HEK293 (cell line): ENCODE data around the gene C1QBP.

Experiments
- BCL11B ChIP-seq: fragments of 450-650 bp; formaldehyde crosslinking; IDR thresholded peaks from 2 replicates; pipeline ENCODE4 v1.5.1; 2016; ENCODE audit warnings: low read depth, missing biosample characterization, missing genetic modification characterization
- CTCF ChIP-seq: fragments of 450-650 bp; formaldehyde crosslinking; IDR thresholded peaks from 2 replicates; pipeline ENCODE4 v1.5.1; 2016; ENCODE audit warnings: missing biosample characterization, missing genetic modification characterization
- EGR2 ChIP-seq: fragments of 450-650 bp; formaldehyde crosslinking; IDR thresholded peaks from 2 replicates; pipeline ENCODE4 v1.5.1; 2016; ENCODE audit warnings: low read depth, missing biosample characterization, missing genetic modification characterization
- KLF1 ChIP-seq: fragments of 450-650 bp; formaldehyde crosslinking; IDR thresholded peaks from 2 replicates; pipeline ENCODE4 v1.5.1; 2016; ENCODE audit warnings: missing biosample characterization, missing genetic modification characterization
- KLF9 ChIP-seq: fragments of 450-650 bp; formaldehyde crosslinking; IDR thresholded peaks from 2 replicates; pipeline ENCODE4 v1.5.1; 2016; ENCODE audit warnings: missing biosample characterization, missing genetic modification characterization, low read depth
- MYNN ChIP-seq: fragments of 450-650 bp; formaldehyde crosslinking; IDR thresholded peaks from 2 replicates; pipeline ENCODE4 v1.5.1; 2016; ENCODE audit warnings: missing biosample characterization, missing genetic modification characterization, borderline replicate concordance
- PBX3 ChIP-seq: sonication (generic); formaldehyde crosslinking; IDR thresholded peaks from 2 replicates; pipeline ENCODE4 v1.8.1; 2022; ENCODE audit warnings: mild to moderate bottlenecking, moderate library complexity, missing genetic modification reagents
- SALL2 ChIP-seq: fragments of 450-650 bp; formaldehyde crosslinking; IDR thresholded peaks from 2 replicates; pipeline ENCODE4 v1.5.0; 2017; ENCODE audit warnings: missing biosample characterization, mild to moderate bottlenecking, missing genetic modification characterization, borderline replicate concordance
- ZBTB6 ChIP-seq: fragments of 450-650 bp; formaldehyde crosslinking; IDR thresholded peaks from 2 replicates; pipeline ENCODE4 v1.5.1; 2017; ENCODE audit warnings: missing biosample characterization, missing genetic modification characterization
- ZNF114 ChIP-seq: fragments of 450-650 bp; formaldehyde crosslinking; IDR thresholded peaks from 2 replicates; pipeline ENCODE4 v1.5.0; 2017; ENCODE audit warnings: missing biosample characterization, missing genetic modification characterization
- ZNF138 ChIP-seq: fragments of 450-650 bp; formaldehyde crosslinking; IDR thresholded peaks from 2 replicates; pipeline ENCODE4 v1.5.1; 2016; ENCODE audit warnings: missing biosample characterization, missing genetic modification characterization, borderline replicate concordance
- ZNF211 ChIP-seq: fragments of 450-650 bp; formaldehyde crosslinking; IDR thresholded peaks from 2 replicates; pipeline ENCODE4 v1.5.1; 2016; ENCODE audit warnings: low read depth, missing biosample characterization, missing genetic modification characterization
- ZNF221 ChIP-seq: fragments of 450-650 bp; formaldehyde crosslinking; IDR thresholded peaks from 2 replicates; pipeline ENCODE4 v1.5.1; 2017; ENCODE audit warnings: missing biosample characterization, missing genetic modification characterization, borderline replicate concordance
- ZNF266 ChIP-seq: fragments of 450-650 bp; formaldehyde crosslinking; IDR thresholded peaks from 2 replicates; pipeline ENCODE4 v1.5.1; 2016; ENCODE audit warnings: missing biosample characterization, missing genetic modification characterization, low read depth
- ZNF292 ChIP-seq: fragments of 450-650 bp; formaldehyde crosslinking; IDR thresholded peaks from 2 replicates; pipeline ENCODE4 v1.5.1; 2016; ENCODE audit warnings: low read depth, missing biosample characterization, missing genetic modification characterization, borderline replicate concordance
- ZNF302 ChIP-seq: fragments of 450-650 bp; formaldehyde crosslinking; IDR thresholded peaks from 2 replicates; pipeline ENCODE4 v1.5.1; 2016; ENCODE audit warnings: missing biosample characterization, missing genetic modification characterization, low read depth
- ZNF423 ChIP-seq: fragments of 450-650 bp; formaldehyde crosslinking; IDR thresholded peaks from 2 replicates; pipeline ENCODE4 v1.5.1; 2016; ENCODE audit warnings: missing biosample characterization, missing genetic modification characterization
- ZNF426 ChIP-seq: fragments of 450-650 bp; formaldehyde crosslinking; IDR thresholded peaks from 2 replicates; pipeline ENCODE4 v1.5.1; 2017; ENCODE audit warnings: missing biosample characterization, missing genetic modification characterization, mild to moderate bottlenecking, inconsistent platforms, moderate library complexity
- ZNF449 ChIP-seq: fragments of 450-650 bp; formaldehyde crosslinking; IDR thresholded peaks from 2 replicates; pipeline ENCODE4 v1.5.1; 2017; ENCODE audit warnings: missing biosample characterization, mild to moderate bottlenecking, missing genetic modification characterization, moderate library complexity
- ZNF514 ChIP-seq: fragments of 450-650 bp; formaldehyde crosslinking; IDR thresholded peaks from 2 replicates; pipeline ENCODE4 v1.5.1; 2016; ENCODE audit warnings: missing biosample characterization, missing genetic modification characterization
- ZNF521 ChIP-seq: fragments of 450-650 bp; formaldehyde crosslinking; IDR thresholded peaks from 2 replicates; pipeline ENCODE4 v1.5.1; 2017; ENCODE audit warnings: missing biosample characterization, mild to moderate bottlenecking, missing genetic modification characterization
- ZNF561 ChIP-seq: fragments of 450-650 bp; IDR thresholded peaks from 2 replicates; pipeline ENCODE4 v1.5.1; 2018; ENCODE audit warnings: missing biosample characterization, missing genetic modification characterization, borderline replicate concordance
- ZNF571 ChIP-seq: fragments of 450-650 bp; formaldehyde crosslinking; IDR thresholded peaks from 2 replicates; pipeline ENCODE4 v1.5.0; 2017; ENCODE audit warnings: missing biosample characterization, missing genetic modification characterization
- ZNF621 ChIP-seq: fragments of 450-650 bp; formaldehyde crosslinking; IDR thresholded peaks from 2 replicates; pipeline ENCODE4 v1.5.1; 2017; ENCODE audit warnings: missing biosample characterization, missing genetic modification characterization
- ZNF670 ChIP-seq: fragments of 450-650 bp; formaldehyde crosslinking; IDR thresholded peaks from 2 replicates; pipeline ENCODE4 v1.5.1; 2016; ENCODE audit warnings: missing biosample characterization, missing genetic modification characterization, low read depth
- ZNF704 ChIP-seq: fragments of 450-650 bp; formaldehyde crosslinking; IDR thresholded peaks from 2 replicates; pipeline ENCODE4 v1.5.1; 2016; ENCODE audit warnings: missing biosample characterization, missing genetic modification characterization
- ZNF791 ChIP-seq: fragments of 450-650 bp; formaldehyde crosslinking; IDR thresholded peaks from 2 replicates; pipeline ENCODE4 v1.5.1; 2016; ENCODE audit warnings: missing biosample characterization, missing genetic modification characterization
- ZXDB ChIP-seq: fragments of 450-650 bp; formaldehyde crosslinking; IDR thresholded peaks from 2 replicates; pipeline ENCODE4 v1.5.1; 2016; ENCODE audit warnings: missing biosample characterization, missing genetic modification characterization

Gene C1QBP

GRCh38 chr17:5438716-5439445, at the start of gene C1QBP (continued):
- no peak for TF ChIP-seq ZNF521 (tag by site-specific recombination)
- no peak for TF ChIP-seq ZNF211
- no peak for TF ChIP-seq SALL2 (tag by site-specific recombination)
- no peak; the same call in 1 of the 2 replicates for TF ChIP-seq PBX3
- TF ChIP-seq BCL11B (tag by site-specific recombination): no peak
- no peak for TF ChIP-seq ZNF266 (tag by site-specific recombination)
- no peak for TF ChIP-seq EGR2 (tag by site-specific recombination)
- TF ChIP-seq ZNF704: no peak
- TF ChIP-seq ZNF423 (tag by site-specific recombination): no peak
- TF ChIP-seq ZNF670 (tag by site-specific recombination): no peak
- no peak for TF ChIP-seq ZNF292 (tag by site-specific recombination)
- no peak for TF ChIP-seq ZNF571 (tag by site-specific recombination)
- TF ChIP-seq ZNF621 (tag by site-specific recombination): no peak
- TF ChIP-seq ZNF114 (tag by site-specific recombination): no peak
- TF ChIP-seq ZNF561 (tag by site-specific recombination): 0 out of 2 replicates have a peak, but pooled peaks have one; percentile 39
- TF ChIP-seq KLF1: no peak
- TF ChIP-seq ZBTB6 (tag by site-specific recombination): no peak
- TF ChIP-seq ZNF426 (tag by site-specific recombination): no peak
- TF ChIP-seq MYNN: no peak
- peak; percentile 49; the same call in 1 of the 2 replicates for TF ChIP-seq KLF9 (tag by site-specific recombination)
- no peak for TF ChIP-seq ZNF221
- 0 out of 2 replicates have a peak, but pooled peaks have one; percentile 8 for TF ChIP-seq ZNF449 (tag by site-specific recombination)
- no peak for TF ChIP-seq ZNF791 (tag by site-specific recombination)
- TF ChIP-seq ZXDB (tag by site-specific recombination): peak; percentile 56; the same call in 1 of the 2 replicates
- TF ChIP-seq ZNF514: no peak
- no peak for TF ChIP-seq ZNF302 (tag by site-specific recombination)
- TF ChIP-seq CTCF (tag by site-specific recombination): peak; percentile 98
- TF ChIP-seq ZNF138 (tag by site-specific recombination): no peak
- TF ChIP-seq, all 188 proteins: peak for 44
